NT2/D1 (cell line): Measurements from ENCODE around the gene GAS7.

Source experiments
- DNase-seq: peaks from one replicate; pipeline ENCODE4 v3.0.0-alpha.2; 2011; ENCODE audit warnings: low read depth, low spot score
- H3K27me3 ChIP-seq: 2 replicates; pipeline ENCODE4 v1.6.0; 2011; ENCODE audit warnings: mild to moderate bottlenecking; ENCODE audit not compliant: insufficient read length, insufficient read depth
- H3K36me3 ChIP-seq: 2 replicates; pipeline ENCODE4 v1.6.1; 2011; ENCODE audit warnings: mild to moderate bottlenecking, low read length, mixed read lengths; ENCODE audit not compliant: insufficient read depth, insufficient read length
- H3K4me1 ChIP-seq: 2 replicates; pipeline ENCODE4 v1.5.1; 2011; ENCODE audit not compliant: insufficient read depth, insufficient read length
- H3K4me3 ChIP-seq: 2 replicates; pipeline ENCODE4 v1.5.1; 2011; ENCODE audit warnings: low read depth; ENCODE audit not compliant: insufficient read length
- H3K9ac ChIP-seq: 2 replicates; pipeline ENCODE4 v1.6.0; 2011; ENCODE audit warnings: low read depth; ENCODE audit not compliant: insufficient read length
- H3K9me3 ChIP-seq: 2 replicates; pipeline ENCODE4 v1.5.1; 2011; ENCODE audit warnings: mild to moderate bottlenecking, low read length; ENCODE audit not compliant: insufficient read depth
- SUZ12 ChIP-seq: IDR thresholded peaks from 2 replicates; pipeline ENCODE4 v1.6.1; 2011; ENCODE audit not compliant: insufficient read length, insufficient read depth; ENCODE audit errors: extremely low read depth
- YY1 ChIP-seq: IDR thresholded peaks from 2 replicates; pipeline ENCODE4 v1.6.1; 2011; ENCODE audit not compliant: insufficient read length, insufficient read depth
- ZNF274 ChIP-seq: IDR thresholded peaks from 2 replicates; pipeline ENCODE4 v1.6.1; 2011; ENCODE audit warnings: mild to moderate bottlenecking, low read depth, low read length

GAS7 gene

DNA sequence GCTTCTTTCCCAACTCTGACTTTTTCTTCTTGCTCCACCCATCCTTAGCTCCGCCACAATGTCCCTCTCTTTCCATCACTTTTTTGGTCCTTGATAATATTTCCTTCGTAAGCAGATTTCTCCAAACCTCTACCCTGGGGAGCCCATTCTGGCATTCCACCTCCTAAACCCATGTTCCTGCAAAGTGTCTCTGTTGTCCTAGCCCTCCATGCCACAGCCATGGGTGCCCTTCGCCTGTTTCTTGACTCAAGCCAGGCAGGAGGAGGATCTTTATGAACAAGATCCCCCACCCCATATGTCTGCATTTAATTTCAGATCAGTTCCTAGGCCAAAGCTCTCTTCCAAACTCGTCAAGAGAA is 42.4 kb downstream of the GAS7 start:
- Histone ChIP-seq H3K4me3 (no peak overlapping the region), H3K4me1 (peaks cover 2% of the 10 kb centered on the region), H3K36me3 (peaks cover 2% of the 10 kb centered on the region), H3K9me3 (no peaks in the 10 kb centered on the region), H3K27me3 (no peaks in the 10 kb centered on the region), H3K9ac (no peak overlapping the region)
- no peak for DNase-seq
- TF ChIP-seq ZNF274 (no peak), SUZ12 (no peak), YY1 (no peak)

DNA sequence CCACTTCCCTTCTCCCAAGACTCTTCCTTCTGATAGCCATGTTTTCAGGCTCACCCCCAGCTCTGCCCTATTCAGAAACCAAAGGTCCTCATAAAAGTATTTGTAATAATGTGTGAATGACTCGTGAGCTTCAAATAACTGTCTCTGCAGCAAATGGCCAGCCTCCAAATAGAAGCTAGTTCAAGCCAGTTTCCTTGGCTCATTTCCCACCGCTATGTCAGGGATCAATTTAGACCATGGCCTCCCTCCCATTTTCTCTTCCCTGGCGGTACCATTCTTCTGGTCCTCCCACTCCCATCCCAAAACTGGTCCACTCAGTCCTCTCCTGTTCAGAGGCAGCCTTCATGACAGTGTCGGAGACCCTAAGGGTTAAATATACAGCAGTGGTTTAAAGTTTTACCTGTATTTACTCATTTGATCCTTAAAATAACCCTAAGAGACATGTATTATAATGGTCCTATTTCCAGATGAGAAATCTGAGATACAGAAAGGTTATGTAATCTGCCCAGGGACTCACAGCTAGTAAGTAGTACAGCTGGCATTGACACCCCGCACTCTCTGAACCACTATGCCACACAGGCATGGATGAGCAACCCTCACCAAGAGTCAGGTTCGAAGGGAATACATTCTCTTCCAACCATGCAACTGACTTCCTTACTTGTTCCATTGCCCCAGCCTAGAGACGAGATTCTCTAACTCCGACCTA is 42.9 kb downstream of the GAS7 start:
- no peak overlapping the region for H3K4me3 ChIP-seq
- no peaks in the 10 kb centered on the region for H3K36me3 ChIP-seq
- no peak for DNase-seq
- peaks cover 2% of the 10 kb centered on the region for H3K4me1 ChIP-seq
- no peaks in the 10 kb centered on the region for H3K27me3 ChIP-seq
- H3K9me3 ChIP-seq, result no peaks in the 10 kb centered on the region
- TF ChIP-seq SUZ12 (no peak), ZNF274 (no peak), YY1 (no peak)
- no peak overlapping the region for H3K9ac ChIP-seq

DNA sequence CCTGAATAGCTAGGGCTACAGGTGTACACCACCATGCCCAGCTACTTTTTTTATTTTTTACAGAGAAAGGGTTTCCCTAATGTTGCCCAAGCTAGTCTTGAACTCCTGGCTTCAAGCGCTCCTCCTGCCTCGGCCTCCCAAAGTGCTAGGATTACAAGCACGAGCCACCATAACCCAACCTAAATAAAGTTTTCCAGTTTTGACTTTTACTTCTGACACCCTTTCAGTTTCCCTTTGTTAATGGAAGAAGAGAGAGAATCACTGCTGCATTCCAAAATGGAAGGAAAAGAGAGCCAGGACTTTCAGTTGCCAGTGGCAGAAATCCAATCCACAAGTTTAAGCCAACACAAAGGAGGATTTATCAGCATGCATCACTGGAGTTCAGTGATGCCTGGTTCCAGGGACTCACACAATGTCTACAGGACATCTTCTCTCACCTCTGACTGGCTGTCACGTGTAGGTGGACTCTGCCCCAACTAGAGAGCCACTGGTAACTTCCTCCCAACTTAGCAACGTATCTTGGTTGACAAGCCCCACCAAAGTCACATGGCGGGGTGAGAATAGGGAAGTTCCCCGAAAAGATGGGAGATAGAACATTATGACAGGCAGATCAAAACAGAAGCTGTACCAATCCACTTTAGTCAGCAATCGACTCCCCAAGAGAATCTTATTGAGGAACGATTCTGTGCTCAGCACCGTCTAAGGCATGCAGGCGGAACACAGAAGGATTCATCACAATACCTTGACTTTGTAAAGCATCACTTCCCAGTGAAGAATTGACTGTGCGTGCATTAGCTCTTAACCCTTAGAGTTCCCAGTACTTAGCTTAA is 46.5 kb downstream of the GAS7 start:
- no peak for DNase-seq
- Histone ChIP-seq H3K36me3 (no peaks in the 10 kb centered on the region), H3K27me3 (no peaks in the 10 kb centered on the region), H3K9me3 (no peaks in the 10 kb centered on the region), H3K4me3 (no peak overlapping the region), H3K4me1 (peaks cover 2% of the 10 kb centered on the region), H3K9ac (no peak overlapping the region)
- TF ChIP-seq SUZ12 (no peak), YY1 (no peak), ZNF274 (no peak)

DNA sequence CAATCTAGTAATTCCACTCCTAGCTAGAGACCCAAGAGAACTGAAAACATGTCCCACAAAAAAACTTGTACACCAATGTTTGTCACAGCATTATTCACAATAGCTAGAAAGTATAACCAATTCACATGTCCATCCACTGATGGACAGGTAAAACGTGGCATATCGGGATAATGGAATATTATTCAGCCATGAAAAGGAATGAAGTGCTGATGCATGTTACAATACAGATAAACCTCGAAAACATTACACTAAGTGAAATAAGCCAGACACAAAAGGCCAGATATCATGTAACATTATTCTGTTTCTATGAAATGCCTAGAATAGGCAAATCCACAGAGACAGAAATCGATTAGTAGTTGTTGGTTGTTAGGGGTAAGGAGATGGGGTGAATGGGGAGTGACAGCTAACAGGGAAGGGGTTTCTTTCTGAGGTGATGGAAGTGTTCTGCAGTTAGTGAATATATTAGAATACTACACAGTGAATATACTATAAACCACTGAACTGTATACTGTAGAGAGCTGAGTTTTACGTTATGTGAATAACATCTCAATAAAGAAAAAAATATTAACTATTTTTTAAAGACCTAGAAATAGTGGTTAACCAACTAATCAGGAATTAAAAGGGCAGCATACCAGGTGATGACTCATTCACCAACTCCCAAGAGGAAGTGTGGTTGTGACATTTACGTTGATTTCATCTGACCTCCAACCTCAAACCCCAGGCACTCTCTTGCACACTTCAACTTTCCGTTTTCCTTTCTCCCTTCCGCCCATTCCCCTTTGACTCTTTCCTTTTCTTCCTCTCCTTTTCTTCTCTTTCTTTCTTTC is 48.6 kb downstream of the GAS7 start:
- Histone ChIP-seq H3K9ac (no peak overlapping the region), H3K27me3 (no peaks in the 10 kb centered on the region), H3K9me3 (no peaks in the 10 kb centered on the region), H3K4me1 (peaks cover 8% of the 10 kb centered on the region), H3K4me3 (no peak overlapping the region), H3K36me3 (no peaks in the 10 kb centered on the region)
- TF ChIP-seq SUZ12, result no peak
- no peak for TF ChIP-seq YY1
- no peak for TF ChIP-seq ZNF274
- DNase-seq, result no peak

DNA sequence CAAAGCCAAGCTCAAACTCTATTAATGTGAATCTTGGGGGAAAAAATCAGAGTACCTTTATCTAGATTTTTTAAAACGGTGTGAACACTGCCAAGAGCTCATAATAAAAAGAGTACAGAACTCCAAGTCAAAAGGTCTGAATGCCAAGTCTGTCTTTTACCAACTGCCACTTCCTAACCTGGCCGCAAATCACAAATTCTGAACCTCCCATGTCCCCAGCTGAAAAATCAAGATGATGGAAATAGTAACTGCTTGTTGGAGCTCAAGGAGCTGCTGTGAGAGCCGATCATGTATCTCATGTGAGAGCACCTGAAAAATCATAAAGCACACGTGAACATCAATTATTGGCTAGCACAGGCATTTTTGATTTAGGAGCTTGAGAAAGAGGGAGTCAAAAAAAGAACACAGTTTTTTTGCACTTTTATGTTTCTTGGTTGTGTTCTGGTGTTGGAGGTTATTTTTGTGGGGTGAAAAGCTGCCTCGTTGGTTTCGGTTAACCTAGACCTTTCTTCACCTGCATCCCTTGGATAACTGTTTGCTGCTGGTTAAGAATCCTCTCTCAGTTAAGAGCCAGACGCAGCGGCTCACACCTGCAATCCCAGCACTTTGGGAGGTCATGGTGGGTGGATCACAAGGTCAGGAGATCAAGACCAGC is 50.5 kb downstream of the GAS7 start:
- no peaks in the 10 kb centered on the region for H3K27me3 ChIP-seq
- no peak overlapping the region for H3K9ac ChIP-seq
- no peaks in the 10 kb centered on the region for H3K9me3 ChIP-seq
- no peak for DNase-seq
- TF ChIP-seq YY1 (no peak), SUZ12 (no peak)
- no peaks in the 10 kb centered on the region for H3K36me3 ChIP-seq
- H3K4me1 ChIP-seq, result peaks cover 8% of the 10 kb centered on the region
- no peak overlapping the region for H3K4me3 ChIP-seq

DNA sequence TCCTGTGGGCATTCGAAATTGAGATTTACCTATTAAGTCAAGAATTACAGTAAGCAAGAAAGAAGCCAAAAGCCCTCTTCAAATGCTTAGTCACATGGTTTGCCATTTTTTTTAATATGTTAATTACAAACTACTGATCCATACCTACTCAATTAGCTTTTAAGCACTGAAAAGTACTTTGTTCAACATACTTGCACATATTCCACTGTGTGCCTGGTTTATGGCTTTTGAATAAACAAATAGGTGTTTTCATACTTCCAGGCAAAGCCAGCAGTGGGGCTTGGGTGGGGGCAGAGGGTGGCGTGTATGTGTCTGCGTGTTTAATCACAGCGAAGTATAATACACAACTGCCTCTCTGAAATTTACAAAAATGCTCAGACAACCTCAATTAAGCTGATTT is 51.4 kb downstream of the GAS7 start:
- no peak for DNase-seq
- Histone ChIP-seq H3K36me3 (no peaks in the 10 kb centered on the region), H3K27me3 (no peaks in the 10 kb centered on the region), H3K9me3 (no peaks in the 10 kb centered on the region), H3K9ac (no peak overlapping the region), H3K4me3 (no peak overlapping the region), H3K4me1 (peaks cover 6% of the 10 kb centered on the region)
- TF ChIP-seq SUZ12, result no peak
- no peak for TF ChIP-seq YY1
- no peak for TF ChIP-seq ZNF274

DNA sequence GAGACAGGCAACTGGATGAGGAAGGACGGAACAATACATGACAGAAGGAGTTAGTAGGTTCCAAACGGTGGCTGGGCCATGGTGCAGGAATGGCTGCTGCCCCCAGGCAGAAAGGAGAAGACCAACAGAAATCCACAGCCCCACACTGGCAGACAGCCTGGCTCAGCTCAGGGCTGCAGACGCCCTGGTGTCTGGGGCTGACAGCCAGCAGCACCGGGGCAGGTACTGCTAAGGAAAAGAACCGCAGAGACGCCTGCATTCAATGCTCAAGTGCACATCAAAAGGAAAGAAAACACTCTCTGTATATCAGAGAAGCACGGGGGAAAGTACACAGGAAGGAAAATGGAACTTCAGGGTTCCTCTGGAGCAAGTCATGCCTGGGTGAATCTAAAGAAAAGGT is 53.4 kb downstream of the GAS7 start:
- TF ChIP-seq SUZ12, result no peak
- TF ChIP-seq ZNF274, result no peak
- TF ChIP-seq YY1, result no peak
- Histone ChIP-seq H3K4me3 (no peak overlapping the region), H3K9ac (no peak overlapping the region), H3K27me3 (no peaks in the 10 kb centered on the region), H3K9me3 (no peaks in the 10 kb centered on the region), H3K36me3 (no peaks in the 10 kb centered on the region), H3K4me1 (peaks cover 12% of the 10 kb centered on the region)
- no peak for DNase-seq
